AG04450 (cell line): ENCODE data around the gene C3orf62. TPM values are rescaled to one million over a fixed set of nuclear protein-coding genes. Genes with fewer than 3 reads are reported as not detected.

ENCODE experiments used
- CTCF ChIA-PET: fragments of 300-600, 350-600 bp; formaldehyde crosslinking; extraction: SDS; loops from one replicate; lab custom pipeline; 2022; ENCODE audit warnings: antibody characterized with exemption, inconsistent platforms; lab: Charles Lee
- POLR2A ChIA-PET: fragments of 350-600 bp; formaldehyde crosslinking; extraction: SDS; loops from one replicate; lab custom pipeline; 2021; ENCODE audit warnings: antibody characterized with exemption, inconsistent platforms; lab: Yijun Ruan, JAX
- DNase-seq: peaks from one replicate; pipeline ENCODE4 v3.0.0-alpha.2; 2011; ENCODE audit warnings: low read depth, low spot score
- H3K27ac ChIP-seq: one replicate; pipeline ENCODE4 v1.5.1; 2012; ENCODE audit warnings: low read depth, low read length, control low read depth
- H3K27me3 ChIP-seq: one replicate; pipeline ENCODE4 v1.6.0; 2012; ENCODE audit warnings: low read length; ENCODE audit not compliant: control insufficient read depth, insufficient read depth
- H3K4me3 ChIP-seq: 2 replicates; pipeline ENCODE4 v1.5.1; 2011; ENCODE audit warnings: mild to moderate bottlenecking, low read depth, low read length, control low read depth
- H3K9me3 ChIP-seq: 2 replicates; pipeline ENCODE4 v1.5.1; 2012; ENCODE audit warnings: low read length; ENCODE audit not compliant: control insufficient read depth, insufficient read depth
- CTCF ChIP-seq: IDR thresholded peaks from 2 replicates; pipeline ENCODE4 v1.5.1; 2011; ENCODE audit warnings: low read depth, low read length, control low read depth, inconsistent platforms
- polyA plus RNA-seq: library from polyadenylated mRNA; depleted of rRNA; stranded (reverse); fragments of >200 nt; gene quantifications from 2 replicates; pipeline ENCODE4 v1.2.3, GENCODE V29; 2011

The C3orf62 gene
- polyA plus RNA-seq, 1 experiment: 2.3 TPM

- no peak for DNase-seq
- CTCF ChIA-PET: no interaction called here
These were observed 6.9 kb downstream of the C3orf62 start for GRCh38 chr3:49270156-49270500.

GRCh38 chr3:49269443-49270155 is 7.4 kb downstream of the C3orf62 start:
- Histone ChIP-seq H3K27ac (no peak overlapping the region), H3K4me3 (no peak overlapping the region), H3K9me3 (no peaks in the 10 kb centered on the region), H3K27me3 (no peaks in the 10 kb centered on the region)
- TF ChIP-seq CTCF: no peak
- POLR2A ChIA-PET: no interaction called here
- no peak for DNase-seq
- CTCF ChIA-PET: no interaction called here

More at GRCh38 chr3:49270156-49270500, 6.9 kb downstream of the C3orf62 start:
- H3K27me3 ChIP-seq: no peaks in the 10 kb centered on the region
- no peak overlapping the region for H3K27ac ChIP-seq
- POLR2A ChIA-PET: no interaction called here
- no peak for TF ChIP-seq CTCF
- H3K9me3 ChIP-seq: no peaks in the 10 kb centered on the region
- no peak overlapping the region for H3K4me3 ChIP-seq

GRCh38 chr3:49266410-49267095 is 10.5 kb downstream of the C3orf62 start:
- DNase-seq: no peak
- Histone ChIP-seq H3K9me3 (no peaks in the 10 kb centered on the region), H3K4me3 (no peak overlapping the region), H3K27ac (no peak overlapping the region), H3K27me3 (no peaks in the 10 kb centered on the region)
- POLR2A ChIA-PET: interaction anchor here (0.7 kb wide), 1 partner anchor 145 kb away, joined by 3 read pairs; the partner anchor contains the start of gene RHOA
- TF ChIP-seq CTCF: no peak
- CTCF ChIA-PET: interaction anchor here (1.0 kb wide), 1 partner anchor 96 kb away, joined by 5 read pairs; the partner anchor contains the start of gene KLHDC8B

GRCh38 chr3:49265661-49266386 is 11.2 kb downstream of the C3orf62 start:
- CTCF ChIA-PET: no interaction called here
- H3K4me3 ChIP-seq: no peak overlapping the region
- no peak for TF ChIP-seq CTCF
- H3K27me3 ChIP-seq: no peaks in the 10 kb centered on the region
- no peak for DNase-seq
- POLR2A ChIA-PET: no interaction called here
- no peaks in the 10 kb centered on the region for H3K9me3 ChIP-seq
- H3K27ac ChIP-seq: no peak overlapping the region
